Measurements from ENCODE around the gene GPR82.

GRCh38 chrX:41733939-41734338, 10.0 kb downstream of the GPR82 start:
- no peak for TF ChIP-seq CTCF (optimal IDR thresholded peaks at IDR 0.05 in 1 of 3, IDR thresholded peaks at IDR 0.05 in 1 of 3, conservative IDR thresholded peaks at IDR 0.05 in 1 of 3; ENCODE audit: extremely low read depth in 1 of 3, insufficient read depth in 2 of 3, low read length in 3 of 3)
- TF ChIP-seq EZH2 (IDR thresholded peaks at IDR 0.05; ENCODE audit: low read length) = no peak
